Gastrocnemius medialis (tissue), 4 donors: ENCODE data around the gene KAZN.

Experiments used
- POLR2A ChIP-seq, 2 donors: fragments of 450-650 bp; IDR thresholded peaks; one replicate each; pipeline ENCODE4 v1.6.1; 2017; ENCODE audit warnings: antibody characterized with exemption in 2 of 2, mild to moderate bottlenecking in 2 of 2, moderate library complexity in 2 of 2
- TF ChIP-seq, protein P1 (sequence below), 5 experiments: fragments of 450-650 bp in 3 of 5; fragments of 200-600 bp in 2 of 5; sonication (generic) in 2 of 5; IDR thresholded peaks in 4 of 5; conservative IDR thresholded peaks in 1 of 5; 1 replicate in 4 of 5; 2 replicates in 1 of 5; pipeline ENCODE4 v1.5.1; 2016 to 2019; ENCODE audit warnings: antibody characterized with exemption in 5 of 5, mild to moderate bottlenecking in 3 of 5, moderate library complexity in 3 of 5

DNA sequence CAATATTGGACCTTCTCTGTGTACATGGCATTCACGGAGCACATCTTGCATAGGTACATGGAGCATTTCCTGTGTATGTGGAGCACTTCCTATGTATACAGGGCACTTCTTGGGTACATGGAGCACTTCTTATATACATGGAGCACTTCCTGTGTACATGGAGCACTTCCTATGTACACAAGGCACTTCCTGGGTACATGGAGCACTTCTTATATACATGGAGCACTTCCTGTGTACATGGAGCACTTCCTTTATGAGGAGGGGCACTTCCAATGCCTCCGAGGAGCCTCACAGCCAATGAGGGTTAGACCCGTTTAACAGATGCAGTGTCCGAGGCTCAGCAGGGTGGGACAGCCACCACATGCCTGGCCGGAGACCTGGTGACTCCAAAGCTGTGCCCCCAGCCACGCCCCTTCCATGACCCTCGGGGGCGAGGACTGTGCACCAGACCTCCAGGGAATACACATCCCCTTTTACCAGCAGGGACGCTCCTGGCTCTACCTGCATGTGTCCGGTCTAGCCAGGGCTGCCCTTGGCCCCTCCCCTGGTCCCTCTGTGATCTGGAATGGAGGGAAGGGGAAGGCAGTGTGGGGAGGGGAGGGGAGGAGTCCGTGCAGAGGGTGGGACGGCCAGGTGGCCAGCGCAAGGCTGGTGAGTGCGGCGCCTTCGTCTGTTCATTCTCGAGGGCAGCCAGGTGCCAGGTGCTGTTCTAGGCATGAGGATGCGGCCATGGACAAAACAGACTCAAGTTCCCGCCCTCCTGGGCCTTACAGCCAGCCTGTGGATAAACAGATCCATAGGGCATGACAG is 360.0 kb downstream of the KAZN start:
- TF ChIP-seq, protein P1, sequence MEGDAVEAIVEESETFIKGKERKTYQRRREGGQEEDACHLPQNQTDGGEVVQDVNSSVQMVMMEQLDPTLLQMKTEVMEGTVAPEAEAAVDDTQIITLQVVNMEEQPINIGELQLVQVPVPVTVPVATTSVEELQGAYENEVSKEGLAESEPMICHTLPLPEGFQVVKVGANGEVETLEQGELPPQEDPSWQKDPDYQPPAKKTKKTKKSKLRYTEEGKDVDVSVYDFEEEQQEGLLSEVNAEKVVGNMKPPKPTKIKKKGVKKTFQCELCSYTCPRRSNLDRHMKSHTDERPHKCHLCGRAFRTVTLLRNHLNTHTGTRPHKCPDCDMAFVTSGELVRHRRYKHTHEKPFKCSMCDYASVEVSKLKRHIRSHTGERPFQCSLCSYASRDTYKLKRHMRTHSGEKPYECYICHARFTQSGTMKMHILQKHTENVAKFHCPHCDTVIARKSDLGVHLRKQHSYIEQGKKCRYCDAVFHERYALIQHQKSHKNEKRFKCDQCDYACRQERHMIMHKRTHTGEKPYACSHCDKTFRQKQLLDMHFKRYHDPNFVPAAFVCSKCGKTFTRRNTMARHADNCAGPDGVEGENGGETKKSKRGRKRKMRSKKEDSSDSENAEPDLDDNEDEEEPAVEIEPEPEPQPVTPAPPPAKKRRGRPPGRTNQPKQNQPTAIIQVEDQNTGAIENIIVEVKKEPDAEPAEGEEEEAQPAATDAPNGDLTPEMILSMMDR (IDR thresholded peaks at IDR 0.05 in 4 of 5, conservative IDR thresholded peaks at IDR 0.05 in 1 of 5) = no peak
- no peak for TF ChIP-seq POLR2A (IDR thresholded peaks at IDR 0.05)
